22Rv1 (cell line): ENCODE results near the gene GOLGA5.

Source experiments
- ZFX ChIP-seq: fragments of 450-650 bp; IDR thresholded peaks from 2 replicates; pipeline ENCODE4 v1.6.1; 2017; ENCODE audit warnings: antibody characterized with exemption, borderline replicate concordance
- TF ChIP-seq, protein P1 (sequence below): fragments of 450-650 bp; IDR thresholded peaks from 2 replicates; pipeline ENCODE4 v1.5.1; 2017; ENCODE audit warnings: mild to moderate bottlenecking

DNA sequence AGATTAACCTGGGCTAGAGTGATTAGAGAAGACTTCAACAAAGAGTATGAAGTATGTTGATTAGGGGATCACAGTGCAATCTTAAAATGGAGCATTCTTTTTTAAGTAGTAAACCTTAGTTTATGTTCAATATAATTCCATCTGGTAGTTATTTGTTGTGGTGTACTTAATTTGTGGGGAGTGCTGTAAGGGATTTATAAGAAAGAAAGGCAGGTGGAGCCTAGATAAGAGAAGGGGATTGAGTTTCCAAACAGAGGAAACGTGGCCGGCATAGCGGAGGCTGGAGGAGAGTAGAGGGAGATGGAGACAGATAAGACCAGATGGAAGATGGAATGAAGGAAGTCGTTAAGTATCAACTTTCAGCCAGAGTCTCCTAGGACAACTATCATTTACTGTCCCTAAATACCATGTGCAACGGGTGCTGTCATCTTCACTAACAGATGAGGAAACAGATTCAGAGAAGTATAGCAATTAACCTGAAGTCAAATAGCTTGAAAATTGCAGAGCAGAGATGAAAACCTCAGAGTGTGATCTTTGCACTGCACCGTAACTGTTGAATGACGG is 38.1 kb downstream of the GOLGA5 start:
- TF ChIP-seq, protein P1, sequence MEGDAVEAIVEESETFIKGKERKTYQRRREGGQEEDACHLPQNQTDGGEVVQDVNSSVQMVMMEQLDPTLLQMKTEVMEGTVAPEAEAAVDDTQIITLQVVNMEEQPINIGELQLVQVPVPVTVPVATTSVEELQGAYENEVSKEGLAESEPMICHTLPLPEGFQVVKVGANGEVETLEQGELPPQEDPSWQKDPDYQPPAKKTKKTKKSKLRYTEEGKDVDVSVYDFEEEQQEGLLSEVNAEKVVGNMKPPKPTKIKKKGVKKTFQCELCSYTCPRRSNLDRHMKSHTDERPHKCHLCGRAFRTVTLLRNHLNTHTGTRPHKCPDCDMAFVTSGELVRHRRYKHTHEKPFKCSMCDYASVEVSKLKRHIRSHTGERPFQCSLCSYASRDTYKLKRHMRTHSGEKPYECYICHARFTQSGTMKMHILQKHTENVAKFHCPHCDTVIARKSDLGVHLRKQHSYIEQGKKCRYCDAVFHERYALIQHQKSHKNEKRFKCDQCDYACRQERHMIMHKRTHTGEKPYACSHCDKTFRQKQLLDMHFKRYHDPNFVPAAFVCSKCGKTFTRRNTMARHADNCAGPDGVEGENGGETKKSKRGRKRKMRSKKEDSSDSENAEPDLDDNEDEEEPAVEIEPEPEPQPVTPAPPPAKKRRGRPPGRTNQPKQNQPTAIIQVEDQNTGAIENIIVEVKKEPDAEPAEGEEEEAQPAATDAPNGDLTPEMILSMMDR: no peak
- no peak for TF ChIP-seq ZFX
